Embryonic facial prominence (tissue), 1 donor: ENCODE measurements around the gene EIF2S1.

Experiments used
- DNase-seq: peaks from one replicate; pipeline ENCODE4 v3.0.0-alpha.2; 2016; ENCODE audit errors: extremely low spot score

EIF2S1 gene

DNA sequence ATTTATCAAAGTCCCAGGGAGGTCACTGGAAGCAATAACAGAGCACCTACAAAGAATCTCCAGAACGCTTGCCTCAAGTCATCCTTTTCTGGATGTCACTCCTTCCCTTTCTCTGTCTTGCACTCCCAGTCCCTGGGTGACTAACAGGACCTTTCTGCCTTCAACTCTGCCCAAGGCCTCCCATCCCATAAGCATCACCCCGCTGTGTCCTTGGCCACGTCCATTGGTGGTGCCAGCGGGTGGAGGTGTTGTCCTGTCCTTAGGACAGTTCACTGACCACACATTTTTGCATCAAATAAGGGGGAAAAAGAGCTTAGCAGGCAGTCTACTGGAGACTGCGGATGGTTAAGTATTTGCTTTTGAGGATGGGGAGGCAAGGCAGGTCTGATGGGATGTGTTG lies 75.5 kb downstream of the EIF2S1 start:
- no peak for DNase-seq
